H9 (cell line): ENCODE measurements around the gene KIAA0753. TPM values are rescaled to one million over a fixed set of nuclear protein-coding genes. Genes with fewer than 3 reads are reported as not detected.

ENCODE experiments used
- DNase-seq: peaks from one replicate; pipeline ENCODE4 v3.0.0-alpha.2; 2017
- H2AFZ ChIP-seq: one replicate; pipeline ENCODE4 v1.6.1; 2013; ENCODE audit warnings: mild to moderate bottlenecking, low read length, control low read depth, moderate library complexity
- H2AK5ac ChIP-seq: 2 replicates; pipeline ENCODE4 v1.6.1; 2013; ENCODE audit warnings: low read length, control low read depth, mixed read lengths; ENCODE audit not compliant: insufficient read length
- H2BK120ac ChIP-seq: one replicate; pipeline ENCODE4 v1.6.1; 2013; ENCODE audit warnings: low read depth, mild to moderate bottlenecking, low read length, control low read depth, inconsistent platforms; ENCODE audit not compliant: poor library complexity, severe bottlenecking
- H2BK12ac ChIP-seq: 2 replicates; pipeline ENCODE4 v1.6.1; 2013; ENCODE audit warnings: low read length, control low read depth, mixed read lengths, low read depth; ENCODE audit not compliant: insufficient read length
- H2BK15ac ChIP-seq: 2 replicates; pipeline ENCODE4 v1.6.1; 2013; ENCODE audit warnings: low read depth, low read length, control low read depth
- H2BK20ac ChIP-seq: one replicate; pipeline ENCODE4 v1.6.1; 2013; ENCODE audit warnings: low read depth, mild to moderate bottlenecking, low read length, control low read depth, inconsistent platforms; ENCODE audit not compliant: poor library complexity, severe bottlenecking
- H2BK5ac ChIP-seq: 2 replicates; pipeline ENCODE4 v1.6.1; 2013; ENCODE audit warnings: low read length, control low read depth, mixed read lengths; ENCODE audit not compliant: insufficient read length
- H3K14ac ChIP-seq: 2 replicates; pipeline ENCODE4 v1.6.1; 2013; ENCODE audit warnings: low read length, control low read depth; ENCODE audit not compliant: insufficient read depth
- H3K18ac ChIP-seq: 2 replicates; pipeline ENCODE4 v1.6.1; 2013; ENCODE audit warnings: low read depth, mild to moderate bottlenecking, mixed read lengths, low read length, control low read depth; ENCODE audit not compliant: insufficient read length
- H3K23ac ChIP-seq: 2 replicates; pipeline ENCODE4 v1.6.1; 2013; ENCODE audit warnings: low read length, control low read depth, mixed read lengths, low read depth; ENCODE audit not compliant: insufficient read length
- H3K23me2 ChIP-seq: 2 replicates; pipeline ENCODE4 v1.6.1; 2013; ENCODE audit warnings: low read depth, mild to moderate bottlenecking, mixed read lengths, low read length, control low read depth; ENCODE audit not compliant: insufficient read length, poor library complexity, severe bottlenecking
- H3K27ac ChIP-seq: 2 replicates; pipeline ENCODE4 v1.5.1; 2013; ENCODE audit warnings: low read length, control low read depth, mixed read lengths, low read depth; ENCODE audit not compliant: insufficient read length
- H3K27me3 ChIP-seq: 2 replicates; pipeline ENCODE4 v1.6.1; 2013; ENCODE audit warnings: low read length, control low read depth, inconsistent platforms; ENCODE audit not compliant: insufficient read depth
- H3K4ac ChIP-seq: 2 replicates; pipeline ENCODE4 v1.6.1; 2013; ENCODE audit warnings: low read depth, mild to moderate bottlenecking, control low read depth, inconsistent platforms, low read length, moderate library complexity
- H3K4me1 ChIP-seq: 2 replicates; pipeline ENCODE4 v1.6.1; 2013; ENCODE audit warnings: low read length, control low read depth, inconsistent platforms; ENCODE audit not compliant: insufficient read depth
- H3K4me2 ChIP-seq: 2 replicates; pipeline ENCODE4 v1.6.1; 2013; ENCODE audit warnings: low read length, control low read depth, mixed read lengths; ENCODE audit not compliant: insufficient read length, insufficient read depth
- H3K56ac ChIP-seq: 2 replicates; pipeline ENCODE4 v1.6.1; 2013; ENCODE audit warnings: low read depth, mild to moderate bottlenecking, mixed read lengths, low read length, control low read depth; ENCODE audit not compliant: insufficient read length
- H3K79me1 ChIP-seq: 2 replicates; pipeline ENCODE4 v1.6.1; 2013; ENCODE audit warnings: low read depth, mild to moderate bottlenecking, moderate library complexity, low read length, control low read depth, inconsistent platforms; ENCODE audit not compliant: insufficient read depth, poor library complexity, severe bottlenecking
- H3K79me2 ChIP-seq: 2 replicates; pipeline ENCODE4 v1.6.1; 2013; ENCODE audit warnings: low read length, control low read depth, inconsistent platforms; ENCODE audit not compliant: insufficient read depth
- H3K9ac ChIP-seq: 2 replicates; pipeline ENCODE4 v1.6.1; 2013; ENCODE audit warnings: low read length, control low read depth, mixed read lengths; ENCODE audit not compliant: insufficient read length; ENCODE audit errors: extremely low read depth
- H3K9me3 ChIP-seq: one replicate; pipeline ENCODE4 v1.6.1; 2013; ENCODE audit warnings: low read depth, low read length, inconsistent platforms; ENCODE audit not compliant: control insufficient read depth
- H3T11ph ChIP-seq: one replicate; pipeline ENCODE4 v1.6.1; 2013; ENCODE audit warnings: mild to moderate bottlenecking, low read length, control low read depth, inconsistent platforms
- H4K20me1 ChIP-seq: one replicate; pipeline ENCODE4 v1.6.1; 2013; ENCODE audit not compliant: control insufficient read depth, insufficient read length, insufficient read depth
- H4K5ac ChIP-seq: 2 replicates; pipeline ENCODE4 v1.6.1; 2013; ENCODE audit warnings: low read depth, mild to moderate bottlenecking, mixed read lengths, low read length, control low read depth; ENCODE audit not compliant: insufficient read length
- H4K8ac ChIP-seq: replicated peaks from 2 replicates; pipeline ENCODE4 v1.6.1; 2013; ENCODE audit warnings: low read length, control low read depth, mixed read lengths, low read depth; ENCODE audit not compliant: insufficient read length
- H4K91ac ChIP-seq: 2 replicates; pipeline ENCODE4 v1.6.1; 2013; ENCODE audit warnings: low read depth, mild to moderate bottlenecking, moderate library complexity, mixed read lengths, low read length, control low read depth; ENCODE audit not compliant: insufficient read length
- H3K27ac Mint-ChIP-seq, 3 experiments: 2 replicates in 2 of 3; 3 replicates in 1 of 3; pipeline ENCODE4 v1.8.0; 2020 to 2021; ENCODE audit warnings: mixed read lengths in 3 of 3, mild to moderate bottlenecking in 1 of 3, moderate library complexity in 1 of 3
- H3K27me3 Mint-ChIP-seq: 2 replicates; pipeline ENCODE4 v1.8.0; 2021; ENCODE audit warnings: low read depth, mild to moderate bottlenecking, moderate library complexity, mixed read lengths
- H3K36me3 Mint-ChIP-seq, 3 experiments: 2 replicates in 2 of 3; 3 replicates in 1 of 3; pipeline ENCODE4 v1.8.0; 2020 to 2021; ENCODE audit warnings: low read depth in 3 of 3, mixed read lengths in 3 of 3; ENCODE audit not compliant: insufficient read depth in 1 of 3
- H3K4me1 Mint-ChIP-seq, 2 experiments: 2 replicates each; pipeline ENCODE4 v1.8.0; 2020; ENCODE audit warnings: mixed read lengths in 2 of 2
- H3K4me3 Mint-ChIP-seq, 2 experiments: 2 replicates in 1 of 2; 3 replicates in 1 of 2; pipeline ENCODE4 v1.8.0; 2020 to 2021; ENCODE audit warnings: mild to moderate bottlenecking in 2 of 2, mixed read lengths in 2 of 2, moderate library complexity in 1 of 2
- H3K9me3 Mint-ChIP-seq, 2 experiments: 2 replicates in 1 of 2; 3 replicates in 1 of 2; pipeline ENCODE4 v1.8.0; 2020; ENCODE audit warnings: mild to moderate bottlenecking in 2 of 2, mixed read lengths in 2 of 2, moderate library complexity in 1 of 2
- CTCF ChIP-seq: fragments of 200-600 bp; sonication (generic); conservative IDR thresholded peaks from 3 replicates; pipeline ENCODE4 v1.8.0; 2021; ENCODE audit warnings: antibody characterized with exemption, mild to moderate bottlenecking
- WGBS: extraction: QIAGEN DNeasy Blood & Tissue Kit; methylation state at CpG from one replicate; pipeline ENCODE4 v1.1.7; 2013; ENCODE audit warnings: missing lambda C conversion rate, low lambda C conversion rate, mixed read lengths; ENCODE audit not compliant: insufficient read length; ENCODE audit errors: extremely low coverage; 5-methylcytosine and 5-hydroxymethylcytosine counted together
- total RNA-seq: library from RNA; stranded (reverse); gene quantifications from 2 replicates; pipeline ENCODE4 v1.2.1, GENCODE V29; 2021

Gene KIAA0753
- total RNA-seq, 1 experiment from 2014 or later, result 37.2 TPM

- Histone ChIP-seq H3K79me2 (no peaks in the 10 kb centered on the region), H3K18ac (no peak overlapping the region), H2BK12ac (no peak overlapping the region), H3K23me2 (no peaks in the 10 kb centered on the region), H3K79me1 (no peaks in the 10 kb centered on the region), H3K23ac (no peak overlapping the region), H3K4me2 (no peak overlapping the region), H3K9ac (no peak overlapping the region), H2AK5ac (no peak overlapping the region), H2BK15ac (no peak overlapping the region), H2BK5ac (no peak overlapping the region), H2BK120ac (no peak overlapping the region), H4K5ac (no peak overlapping the region), H4K20me1 (no peaks in the 10 kb centered on the region), H3T11ph (no peak overlapping the region), H2AFZ (no peak overlapping the region), H3K9me3 (no peaks in the 10 kb centered on the region), H3K56ac (no peak overlapping the region), H3K27ac (no peak overlapping the region), H4K91ac (no peak overlapping the region), H4K8ac (no peak overlapping the region), H2BK20ac (no peak overlapping the region), H3K27me3 (no peaks in the 10 kb centered on the region), H3K14ac (no peak overlapping the region), H3K4ac (no peak overlapping the region), H3K4me1 (no peaks in the 10 kb centered on the region)
- peaks cover 2 to 5% of the 10 kb centered on the region in 2 experiments; a peak in 2 of 4 replicates for H3K4me1 Mint-ChIP-seq
- no CpG with 5 or more reads among the region's 6 CpGs for WGBS
- TF ChIP-seq CTCF, result no peak
- peaks cover 2% of the 10 kb centered on the region for H3K27me3 Mint-ChIP-seq
- no peaks in the 10 kb centered on the region; a peak in 1 of 7 replicates for H3K36me3 Mint-ChIP-seq
- H3K4me3 Mint-ChIP-seq, result no peak overlapping the region
- no peak overlapping the region for H3K27ac Mint-ChIP-seq
- DNase-seq, result no peak
- no peaks in the 10 kb centered on the region; a peak in 1 of 5 replicates for H3K9me3 Mint-ChIP-seq
These were observed 38.7 kb upstream of the KIAA0753 start for GRCh38 chr17:6679241-6679640.
